HG03571 (cell line): ENCODE measurements around the gene USP38.
"Not testable (repeated sequence)": the region's sequence is repeated elsewhere in the genome, so short reads cannot be mapped to it uniquely, and the experiment has no call there.

Experiments
- ATAC-seq: cut with Tn5 transposase; IDR thresholded peaks from one replicate; pipeline ENCODE4 v1.9.1; 2021; ENCODE audit not compliant: unreplicated experiment

The USP38 gene

DNA sequence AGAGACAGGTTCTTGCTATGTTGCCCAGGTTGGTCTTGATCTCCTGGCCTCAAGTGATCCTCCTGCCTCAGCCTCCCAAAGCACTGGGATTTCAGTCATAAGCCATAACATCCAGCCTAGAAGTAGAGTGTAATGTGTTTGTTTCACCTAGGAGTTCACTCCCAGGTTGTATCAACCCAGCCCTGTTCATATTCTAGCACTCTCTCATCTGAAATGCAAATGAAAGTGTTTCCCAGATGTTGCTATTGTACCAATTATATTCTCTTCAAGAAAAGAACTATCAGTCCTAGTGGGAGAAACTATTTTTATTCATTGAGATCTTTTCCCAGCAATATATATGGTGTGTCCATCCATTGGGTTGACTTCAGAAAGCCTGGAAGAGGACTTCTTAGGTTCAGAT lies 72.6 kb downstream of the USP38 start:
- no peak for ATAC-seq

DNA sequence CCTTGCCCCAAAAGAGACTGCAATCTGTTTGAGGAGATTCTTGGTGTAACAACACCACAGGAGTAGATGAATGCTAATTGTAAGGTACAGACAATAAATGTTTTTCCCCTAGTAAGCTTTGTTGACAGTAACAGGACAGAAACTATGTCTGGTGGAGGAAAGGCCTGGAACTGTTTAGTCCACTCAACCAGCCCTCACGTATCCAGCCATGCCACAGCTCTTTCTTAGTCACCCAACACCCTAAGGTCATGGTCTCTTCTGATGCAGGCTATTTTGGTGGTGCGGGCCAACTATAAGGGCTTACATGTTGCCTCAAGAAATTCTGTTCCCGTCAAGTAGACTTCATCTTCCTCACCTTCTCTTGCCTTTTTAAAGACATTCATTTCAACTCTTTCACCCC lies 76.0 kb downstream of the USP38 start:
- no peak for ATAC-seq

DNA sequence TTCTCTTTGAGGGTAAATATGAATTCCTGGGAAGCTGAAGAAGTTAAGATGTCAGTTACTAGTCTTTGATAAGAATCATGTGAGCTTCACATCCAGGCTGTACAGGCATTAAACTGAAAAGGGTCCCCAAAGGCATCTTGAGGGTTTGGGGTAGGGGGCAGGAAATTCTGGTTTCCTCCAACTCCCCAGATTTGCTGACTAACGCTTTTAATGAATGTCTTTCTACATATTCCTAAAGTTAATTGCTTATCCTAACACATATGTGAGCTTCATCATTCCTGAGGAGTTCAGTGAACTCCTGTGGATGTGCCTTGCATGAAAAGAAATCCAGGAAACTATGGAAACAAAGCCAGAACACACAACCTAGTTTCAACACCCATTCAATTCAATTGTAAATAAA lies 78.1 kb downstream of the USP38 start:
- no peak for ATAC-seq

DNA sequence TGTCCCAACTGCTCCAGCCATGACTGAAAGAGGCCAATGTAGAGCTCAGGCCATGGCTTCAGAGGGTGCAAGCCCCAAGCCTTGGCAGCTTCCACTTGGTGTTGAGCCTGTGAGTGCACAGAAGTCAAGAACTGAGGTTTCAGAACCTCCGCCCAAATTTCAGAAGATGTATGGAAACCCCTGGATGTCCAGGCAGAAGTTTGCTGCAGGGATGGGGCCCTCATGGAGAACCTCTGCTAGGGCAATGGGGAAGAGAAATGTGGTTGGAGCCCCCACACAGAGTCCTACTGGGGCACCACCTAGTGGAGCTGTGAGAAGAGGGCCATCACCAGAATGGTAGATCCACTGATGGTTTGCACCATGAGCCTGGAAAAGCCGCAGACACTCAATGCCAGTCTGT lies 83.0 kb downstream of the USP38 start:
- ATAC-seq, result not testable (repeated sequence)

DNA sequence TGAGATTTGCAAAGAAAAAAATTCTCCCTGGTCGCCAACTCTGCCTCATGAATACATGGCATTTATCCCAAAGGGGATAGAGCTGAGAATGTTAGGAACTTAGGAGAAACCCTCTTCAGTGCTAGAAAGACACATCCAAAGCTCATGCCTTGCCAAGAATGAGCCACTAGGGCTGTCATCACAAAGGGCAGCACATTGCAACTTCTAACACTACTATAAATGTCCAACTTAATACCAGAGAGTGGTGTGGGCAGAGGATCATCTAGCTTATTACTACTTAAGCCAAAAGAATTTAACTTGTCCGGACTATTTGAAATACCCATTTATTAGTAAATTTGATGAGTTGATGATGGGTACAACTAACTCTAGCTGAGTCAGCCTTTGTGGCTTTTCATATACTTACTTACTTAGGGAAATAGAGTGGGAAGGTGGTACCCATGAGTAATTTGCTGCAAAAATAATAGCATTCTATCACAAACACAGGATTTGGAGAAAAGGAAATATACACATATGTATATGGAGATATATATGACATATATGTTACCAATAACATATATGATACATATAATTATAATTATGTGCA lies 85.6 kb downstream of the USP38 start:
- ATAC-seq, result no peak
